Heart right ventricle (tissue), 16 donors: Measurements from ENCODE around the gene CHRNB1. TPM values are rescaled to one million over a fixed set of nuclear protein-coding genes. Genes with fewer than 3 reads are reported as not detected.
A peak's percentile ranks its signal among the peaks of the same experiment; 100 is the strongest.

Source experiments
- ATAC-seq, 8 donors: fragments of 200-7000 bp; cut with Tn5 transposase; one replicate each; pipeline ENCODE4 v1.9.1; 2020; ENCODE audit warnings: mild to moderate bottlenecking in 8 of 8, moderate library complexity in 8 of 8, moderate number of reproducible peaks in 1 of 8
- DNase-seq, 2 donors: peaks; one replicate each; pipeline ENCODE4 v3.0.0-alpha.2; 2020
- H3K27ac ChIP-seq, 10 donors: fragments of 200-600 bp; sonication (generic) in 2 of 10; one replicate each; pipeline versions ENCODE4 v1.5.0 to v1.8.0; 2020 to 2022; ENCODE audit warnings: mild to moderate bottlenecking in 3 of 10
- H3K27me3 ChIP-seq, 7 donors: fragments of 200-600 bp; one replicate each; pipeline ENCODE4 v1.8.0; 2021 to 2022; ENCODE audit warnings: mild to moderate bottlenecking in 2 of 7
- H3K36me3 ChIP-seq, 9 donors: fragments of 200-600 bp; sonication (generic) in 1 of 9; one replicate each; pipeline versions ENCODE4 v1.5.0 to v1.8.0; 2020 to 2022; ENCODE audit warnings: mild to moderate bottlenecking in 2 of 9
- H3K4me1 ChIP-seq, 9 donors: fragments of 200-600 bp; sonication (generic) in 1 of 9; one replicate each; pipeline versions ENCODE4 v1.5.0 to v1.8.0; 2020 to 2022; ENCODE audit warnings: mild to moderate bottlenecking in 4 of 9
- H3K4me3 ChIP-seq, 10 donors: fragments of 200-600 bp; sonication (generic) in 2 of 10; one replicate each; pipeline versions ENCODE4 v1.5.0 to v1.8.0; 2020 to 2022; ENCODE audit warnings: mild to moderate bottlenecking in 7 of 10, moderate library complexity in 2 of 10
- H3K9me3 ChIP-seq, 11 donors: fragments of 200-600 bp in 10 of 11; sonication (generic) in 2 of 11; one replicate each; pipeline versions ENCODE4 v1.5.0 to v1.8.0; 2013 to 2022; ENCODE audit warnings: mild to moderate bottlenecking in 2 of 11, control low read depth in 1 of 11, moderate library complexity in 1 of 11
- CTCF ChIP-seq, 9 donors: fragments of 200-600 bp; sonication (generic) in 2 of 9; IDR thresholded peaks; one replicate each; pipeline versions ENCODE4 v1.5.0 to v1.8.0; 2021 to 2022; ENCODE audit warnings: antibody characterized with exemption in 9 of 9, mild to moderate bottlenecking in 5 of 9, moderate library complexity in 1 of 9
- WGBS, 2 donors: extraction: QIAGEN DNeasy Blood & Tissue Kit; methylation state at CpG; one replicate each; pipeline ENCODE4 v1.1.7; 2013; ENCODE audit warnings: inconsistent platforms in 1 of 2; 5-methylcytosine and 5-hydroxymethylcytosine counted together
- intact Hi-C, 10 donors: fragments of 100-400 bp; cut with DNase I; formaldehyde crosslinking; loops; one replicate each; pipeline versions ENCODE4 v1.11.1 to v1.14.2; 2022
- polyA plus RNA-seq, 2 donors: library from polyadenylated mRNA; stranded (reverse); fragments of 200-250 nt; gene quantifications; one replicate each; pipeline ENCODE4 v1.2.3, GENCODE V29; 2013
- total RNA-seq, 10 donors: library from RNA; stranded (reverse); fragmentation: NEBNext Ultra II Directional in 3 of 10; extraction: Animal tissue kit (Norgen Biotek cat#: 25700) in 3 of 10; gene quantifications; one replicate each; pipeline versions ENCODE4 v1.2.1 to v1.2.4, GENCODE V29; 2021 to 2023
- donor health status: Arrhythmogenic right ventricular cardiomyopathy.
- donor health status: ischemic (EF 13 %, LVEDD 7.1; RV severe dilation, severe dysfunction).
- donor health status: healthy with polysubstance abuse.
- donor health status: DM: no; HTN: yes; CAD: no.
- donor health status: DM: no; HTN: no; CAD: no.
- donor health status: ischemic (EF 25% LVEDD 6.9; RV normal size, moderate dysfunction).
- donor health status: ischemic (EF 25% LVEDD 5.7; RV mildly dilated, moderate dysfunction).
- donor health status: healthy.
- donor health status: DM: yes; HTN: yes; CAD: no.
- donor health status: Ischemic cardiomyopathy.
- donor health status: ischemic (EF 35%, LVEDD 5.7; RV mildly dilated, moderate dysfunction).
- donor health status: nonischemic (EF 11% LVEDD 7.7; RV severe dilation, severe dysfunction).
- donor health status: DM: yes; HTN: yes; CAD: no.
- donor health status: PGD.
- donor health status: ischemic (EF 29% LVEDD 5.4; RV normal size, mild dysfunction).
- donor health status: nonischemic (EF 23%, LVEDD 6.1; RV moderate dilation, normal function).

CHRNB1 gene
- total and polyA plus RNA-seq, 12 donors = 5.4 to 25.4 (median 10.4) TPM

GRCh38 chr17:7465597-7466275 lies 20.9 kb downstream of the CHRNB1 start:
- Histone ChIP-seq H3K4me1 (peaks cover 13 to 47% (median 42%) of the 10 kb centered on the region in 9 donors), H3K4me3 (no peak overlapping the region), H3K27me3 (no peaks in the 10 kb centered on the region), H3K36me3 (peaks cover 0 to 63% (median 7%) of the 10 kb centered on the region in 9 donors), H3K9me3 (no peaks in the 10 kb centered on the region), H3K27ac (peak overlapping the region in 8 of 10 donors; percentile 73 to 88 (median 80))
- intact Hi-C loops = no loop called here
- ATAC-seq = peak in 3 of 8 donors; percentile 12 to 29 (median 14)
- no peak for DNase-seq
- WGBS, 2 donors = 88 to 91% methylated on average over 33 of the region's 33 CpGs
- no peak for TF ChIP-seq CTCF (IDR thresholded peaks at IDR 0.05)

- DNase-seq = no peak
- 82 to 90% methylated on average over 9 of the region's 9 CpGs for WGBS, 2 donors
- ATAC-seq = no peak
- no peak for TF ChIP-seq CTCF (IDR thresholded peaks at IDR 0.05)
- H3K4me3 ChIP-seq = no peak overlapping the region
- peak overlapping the region in 9 of 10 donors; percentile 73 to 88 (median 79) for H3K27ac ChIP-seq
- peaks cover 14 to 53% (median 47%) of the 10 kb centered on the region in 9 donors for H3K4me1 ChIP-seq
- intact Hi-C loops = no loop called here
- no peaks in the 10 kb centered on the region for H3K27me3 ChIP-seq
- H3K36me3 ChIP-seq = peaks cover 0 to 60% (median 7%) of the 10 kb centered on the region in 9 donors
- no peaks in the 10 kb centered on the region for H3K9me3 ChIP-seq
Measured at GRCh38 chr17:7466318-7466638, 21.4 kb downstream of the CHRNB1 start.

- H3K36me3 ChIP-seq = peaks cover 0 to 56% (median 7%) of the 10 kb centered on the region in 9 donors
- WGBS, 2 donors = 65 to 67% methylated on average over 16 of the region's 16 CpGs
- DNase-seq = peak; percentile 84
Measured at GRCh38 chr17:7466639-7467341, 21.9 kb downstream of the CHRNB1 start.

More at GRCh38 chr17:7466639-7467341, 21.9 kb downstream of the CHRNB1 start:
- peak; percentile 38 to 71 (median 66) for ATAC-seq
- H3K9me3 ChIP-seq = no peaks in the 10 kb centered on the region
- H3K27me3 ChIP-seq = no peaks in the 10 kb centered on the region
- intact Hi-C loops = no loop called here
- peaks cover 14 to 58% (median 48%) of the 10 kb centered on the region in 9 donors for H3K4me1 ChIP-seq
- H3K27ac ChIP-seq = peak overlapping the region in 9 of 10 donors; percentile 73 to 88 (median 79)
- H3K4me3 ChIP-seq = no peak overlapping the region
- no peak for TF ChIP-seq CTCF (IDR thresholded peaks at IDR 0.05)
